Measurements from ENCODE around the gene PIH1D2. TPM values are rescaled to one million over a fixed set of nuclear protein-coding genes. Genes with fewer than 3 reads are reported as not detected.

PIH1D2 gene
- total and polyA plus RNA-seq, 2 of the 8 experiments (the other 6 are each of a cell fraction or from before 2014, with no cell fraction given): 0.53 to 0.73 TPM

- TF ChIP-seq, protein P1, sequence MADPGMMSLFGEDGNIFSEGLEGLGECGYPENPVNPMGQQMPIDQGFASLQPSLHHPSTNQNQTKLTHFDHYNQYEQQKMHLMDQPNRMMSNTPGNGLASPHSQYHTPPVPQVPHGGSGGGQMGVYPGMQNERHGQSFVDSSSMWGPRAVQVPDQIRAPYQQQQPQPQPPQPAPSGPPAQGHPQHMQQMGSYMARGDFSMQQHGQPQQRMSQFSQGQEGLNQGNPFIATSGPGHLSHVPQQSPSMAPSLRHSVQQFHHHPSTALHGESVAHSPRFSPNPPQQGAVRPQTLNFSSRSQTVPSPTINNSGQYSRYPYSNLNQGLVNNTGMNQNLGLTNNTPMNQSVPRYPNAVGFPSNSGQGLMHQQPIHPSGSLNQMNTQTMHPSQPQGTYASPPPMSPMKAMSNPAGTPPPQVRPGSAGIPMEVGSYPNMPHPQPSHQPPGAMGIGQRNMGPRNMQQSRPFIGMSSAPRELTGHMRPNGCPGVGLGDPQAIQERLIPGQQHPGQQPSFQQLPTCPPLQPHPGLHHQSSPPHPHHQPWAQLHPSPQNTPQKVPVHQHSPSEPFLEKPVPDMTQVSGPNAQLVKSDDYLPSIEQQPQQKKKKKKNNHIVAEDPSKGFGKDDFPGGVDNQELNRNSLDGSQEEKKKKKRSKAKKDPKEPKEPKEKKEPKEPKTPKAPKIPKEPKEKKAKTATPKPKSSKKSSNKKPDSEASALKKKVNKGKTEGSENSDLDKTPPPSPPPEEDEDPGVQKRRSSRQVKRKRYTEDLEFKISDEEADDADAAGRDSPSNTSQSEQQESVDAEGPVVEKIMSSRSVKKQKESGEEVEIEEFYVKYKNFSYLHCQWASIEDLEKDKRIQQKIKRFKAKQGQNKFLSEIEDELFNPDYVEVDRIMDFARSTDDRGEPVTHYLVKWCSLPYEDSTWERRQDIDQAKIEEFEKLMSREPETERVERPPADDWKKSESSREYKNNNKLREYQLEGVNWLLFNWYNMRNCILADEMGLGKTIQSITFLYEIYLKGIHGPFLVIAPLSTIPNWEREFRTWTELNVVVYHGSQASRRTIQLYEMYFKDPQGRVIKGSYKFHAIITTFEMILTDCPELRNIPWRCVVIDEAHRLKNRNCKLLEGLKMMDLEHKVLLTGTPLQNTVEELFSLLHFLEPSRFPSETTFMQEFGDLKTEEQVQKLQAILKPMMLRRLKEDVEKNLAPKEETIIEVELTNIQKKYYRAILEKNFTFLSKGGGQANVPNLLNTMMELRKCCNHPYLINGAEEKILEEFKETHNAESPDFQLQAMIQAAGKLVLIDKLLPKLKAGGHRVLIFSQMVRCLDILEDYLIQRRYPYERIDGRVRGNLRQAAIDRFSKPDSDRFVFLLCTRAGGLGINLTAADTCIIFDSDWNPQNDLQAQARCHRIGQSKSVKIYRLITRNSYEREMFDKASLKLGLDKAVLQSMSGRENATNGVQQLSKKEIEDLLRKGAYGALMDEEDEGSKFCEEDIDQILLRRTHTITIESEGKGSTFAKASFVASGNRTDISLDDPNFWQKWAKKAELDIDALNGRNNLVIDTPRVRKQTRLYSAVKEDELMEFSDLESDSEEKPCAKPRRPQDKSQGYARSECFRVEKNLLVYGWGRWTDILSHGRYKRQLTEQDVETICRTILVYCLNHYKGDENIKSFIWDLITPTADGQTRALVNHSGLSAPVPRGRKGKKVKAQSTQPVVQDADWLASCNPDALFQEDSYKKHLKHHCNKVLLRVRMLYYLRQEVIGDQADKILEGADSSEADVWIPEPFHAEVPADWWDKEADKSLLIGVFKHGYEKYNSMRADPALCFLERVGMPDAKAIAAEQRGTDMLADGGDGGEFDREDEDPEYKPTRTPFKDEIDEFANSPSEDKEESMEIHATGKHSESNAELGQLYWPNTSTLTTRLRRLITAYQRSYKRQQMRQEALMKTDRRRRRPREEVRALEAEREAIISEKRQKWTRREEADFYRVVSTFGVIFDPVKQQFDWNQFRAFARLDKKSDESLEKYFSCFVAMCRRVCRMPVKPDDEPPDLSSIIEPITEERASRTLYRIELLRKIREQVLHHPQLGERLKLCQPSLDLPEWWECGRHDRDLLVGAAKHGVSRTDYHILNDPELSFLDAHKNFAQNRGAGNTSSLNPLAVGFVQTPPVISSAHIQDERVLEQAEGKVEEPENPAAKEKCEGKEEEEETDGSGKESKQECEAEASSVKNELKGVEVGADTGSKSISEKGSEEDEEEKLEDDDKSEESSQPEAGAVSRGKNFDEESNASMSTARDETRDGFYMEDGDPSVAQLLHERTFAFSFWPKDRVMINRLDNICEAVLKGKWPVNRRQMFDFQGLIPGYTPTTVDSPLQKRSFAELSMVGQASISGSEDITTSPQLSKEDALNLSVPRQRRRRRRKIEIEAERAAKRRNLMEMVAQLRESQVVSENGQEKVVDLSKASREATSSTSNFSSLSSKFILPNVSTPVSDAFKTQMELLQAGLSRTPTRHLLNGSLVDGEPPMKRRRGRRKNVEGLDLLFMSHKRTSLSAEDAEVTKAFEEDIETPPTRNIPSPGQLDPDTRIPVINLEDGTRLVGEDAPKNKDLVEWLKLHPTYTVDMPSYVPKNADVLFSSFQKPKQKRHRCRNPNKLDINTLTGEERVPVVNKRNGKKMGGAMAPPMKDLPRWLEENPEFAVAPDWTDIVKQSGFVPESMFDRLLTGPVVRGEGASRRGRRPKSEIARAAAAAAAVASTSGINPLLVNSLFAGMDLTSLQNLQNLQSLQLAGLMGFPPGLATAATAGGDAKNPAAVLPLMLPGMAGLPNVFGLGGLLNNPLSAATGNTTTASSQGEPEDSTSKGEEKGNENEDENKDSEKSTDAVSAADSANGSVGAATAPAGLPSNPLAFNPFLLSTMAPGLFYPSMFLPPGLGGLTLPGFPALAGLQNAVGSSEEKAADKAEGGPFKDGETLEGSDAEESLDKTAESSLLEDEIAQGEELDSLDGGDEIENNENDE (IDR thresholded peaks at IDR 0.05; ENCODE audit: insufficient replicate concordance, low read length): no peak
- TF ChIP-seq ZNF274 (IDR thresholded peaks at IDR 0.05; ENCODE audit: borderline replicate concordance, extremely low read depth, low read length) (no peak), HDAC2 (IDR thresholded peaks at IDR 0.05; ENCODE audit: borderline replicate concordance in 1 of 2, low read depth in 2 of 2, low read length in 2 of 2) (no peak), CTBP2 (IDR thresholded peaks at IDR 0.05; ENCODE audit: borderline replicate concordance, insufficient read depth, insufficient read length, low read length) (no peak), RNF2 (IDR thresholded peaks at IDR 0.05; ENCODE audit: borderline replicate concordance, low read depth, low read length, missing control alignments, poor library complexity, severe bottlenecking) (no peak), TAF7 (optimal IDR thresholded peaks at IDR 0.05; ENCODE audit: borderline replicate concordance, low read depth, low read length) (no peak)
Observed at GRCh38 chr11:112100462-112100861, 26.6 kb upstream of the PIH1D2 start (continued).

All from H1 (cell line).